Measurements from ENCODE around the gene PRKG1. TPM values are rescaled to one million over a fixed set of nuclear protein-coding genes. Genes with fewer than 3 reads are reported as not detected.

PRKG1 gene
- total RNA-seq, 1 experiment from 2014 or later, result 0.21 TPM

DNA sequence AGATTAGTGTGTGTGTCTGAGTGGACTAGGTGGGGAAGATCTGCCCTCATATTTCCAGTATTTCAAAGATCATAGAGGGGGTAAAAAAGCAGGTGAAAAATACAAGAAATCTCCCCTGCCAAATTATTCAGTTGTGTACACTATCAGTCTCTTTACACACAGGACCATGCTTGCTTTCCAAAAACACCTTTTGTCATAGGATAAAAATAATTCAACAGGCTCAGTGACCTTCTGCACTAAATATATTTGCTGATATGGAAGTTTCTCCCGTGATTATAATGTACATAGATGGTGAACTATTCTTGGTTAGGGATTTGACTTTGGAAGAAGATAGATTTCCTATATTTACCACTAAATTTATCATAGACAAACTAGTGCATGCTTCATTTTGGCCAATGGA is 649.8 kb downstream of the PRKG1 start:
- H3K27me3 Mint-ChIP-seq (ENCODE audit: unreplicated experiment), result no peaks in the 10 kb centered on the region
- intact Hi-C loops (cut with micrococcal nuclease; ENCODE audit: unreplicated experiment), result no loop called here
- no peak for TF ChIP-seq CTCF (IDR thresholded peaks at IDR 0.05; ENCODE audit: unreplicated experiment)
- no TSS peak for BruUV-seq (replicated peaks)
- CTCF ChIA-PET, result no interaction called here
- H3K27ac Mint-ChIP-seq (ENCODE audit: unreplicated experiment), result no peak overlapping the region
- no peak for DNase-seq
- peaks cover 8% of the 10 kb centered on the region for H3K4me1 Mint-ChIP-seq (ENCODE audit: low read depth, unreplicated experiment)
- no peak overlapping the region for H3K4me3 Mint-ChIP-seq (ENCODE audit: low read depth, unreplicated experiment)
- H3K36me3 Mint-ChIP-seq (ENCODE audit: insufficient read depth, unreplicated experiment), result no peaks in the 10 kb centered on the region
- no peaks in the 10 kb centered on the region for H3K9me3 Mint-ChIP-seq (ENCODE audit: low read depth, unreplicated experiment)

DNA sequence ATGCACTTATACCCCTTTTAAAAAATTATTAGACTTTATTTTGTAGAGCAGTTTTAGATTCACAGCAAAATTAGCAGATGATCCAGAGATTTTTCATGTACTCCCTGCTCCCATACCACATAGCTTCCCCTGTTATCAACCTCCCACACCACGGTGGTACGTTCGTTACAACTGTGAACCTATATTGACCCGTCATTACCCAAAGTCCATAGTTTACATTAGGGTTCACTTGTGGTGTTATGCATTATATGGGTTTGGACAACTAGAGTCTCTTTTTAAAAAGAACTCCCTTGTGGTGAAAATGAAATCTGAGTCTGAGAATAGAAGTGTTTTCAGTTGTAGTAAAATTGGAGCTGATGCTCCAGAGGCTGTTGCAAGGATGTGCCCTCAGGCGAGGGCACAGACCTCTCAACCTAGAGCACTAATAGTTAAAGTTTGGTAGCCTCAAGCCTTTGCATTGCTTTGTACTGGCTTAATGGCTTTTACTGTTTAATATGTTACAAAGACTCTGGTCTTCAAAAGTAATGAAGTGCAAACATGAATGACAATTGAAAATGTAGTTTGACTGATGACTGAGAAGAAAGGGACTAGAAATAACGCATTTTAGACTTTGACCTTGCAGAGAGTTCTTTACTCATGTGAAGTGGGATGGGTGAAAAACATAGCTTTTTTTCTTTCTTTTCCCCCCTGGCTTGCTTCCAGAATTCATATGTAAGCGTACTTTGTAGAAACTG is 655.7 kb downstream of the PRKG1 start:
- no peak overlapping the region for H3K4me3 Mint-ChIP-seq (ENCODE audit: low read depth, unreplicated experiment)
- no peak overlapping the region for H3K27ac Mint-ChIP-seq (ENCODE audit: unreplicated experiment)
- no peaks in the 10 kb centered on the region for H3K27me3 Mint-ChIP-seq (ENCODE audit: unreplicated experiment)
- CTCF ChIA-PET, result interaction anchor here (1.2 kb wide), 1 partner anchor 11 kb away, joined by 3 read pairs; no protein-coding TSS in a partner anchor
- DNase-seq, result no peak
- no peaks in the 10 kb centered on the region for H3K9me3 Mint-ChIP-seq (ENCODE audit: low read depth, unreplicated experiment)
- no peaks in the 10 kb centered on the region for H3K4me1 Mint-ChIP-seq (ENCODE audit: low read depth, unreplicated experiment)
- no peak for TF ChIP-seq CTCF (IDR thresholded peaks at IDR 0.05; ENCODE audit: unreplicated experiment)
- no peaks in the 10 kb centered on the region for H3K36me3 Mint-ChIP-seq (ENCODE audit: insufficient read depth, unreplicated experiment)
- intact Hi-C loops (cut with micrococcal nuclease; ENCODE audit: unreplicated experiment), result no loop called here
- BruUV-seq (replicated peaks), result no TSS peak

GRCh38 chr10:51733057-51733456 is 658.8 kb downstream of the PRKG1 start:
- Mint-ChIP-seq H3K36me3 (ENCODE audit: insufficient read depth, unreplicated experiment) (no peaks in the 10 kb centered on the region), H3K27ac (ENCODE audit: unreplicated experiment) (no peak overlapping the region), H3K4me3 (ENCODE audit: low read depth, unreplicated experiment) (no peak overlapping the region), H3K27me3 (ENCODE audit: unreplicated experiment) (no peaks in the 10 kb centered on the region), H3K9me3 (ENCODE audit: low read depth, unreplicated experiment) (no peaks in the 10 kb centered on the region), H3K4me1 (ENCODE audit: low read depth, unreplicated experiment) (no peaks in the 10 kb centered on the region)
- no TSS peak for BruUV-seq (replicated peaks)
- intact Hi-C loops (cut with micrococcal nuclease; ENCODE audit: unreplicated experiment), result no loop called here
- no peak for DNase-seq
- CTCF ChIA-PET, result no interaction called here
- TF ChIP-seq CTCF (IDR thresholded peaks at IDR 0.05; ENCODE audit: unreplicated experiment), result no peak

GRCh38 chr10:51743146-51743545 is 668.9 kb downstream of the PRKG1 start:
- Mint-ChIP-seq H3K4me1 (ENCODE audit: low read depth, unreplicated experiment) (no peaks in the 10 kb centered on the region), H3K27ac (ENCODE audit: unreplicated experiment) (no peak overlapping the region), H3K27me3 (ENCODE audit: unreplicated experiment) (no peaks in the 10 kb centered on the region), H3K9me3 (ENCODE audit: low read depth, unreplicated experiment) (no peaks in the 10 kb centered on the region), H3K4me3 (ENCODE audit: low read depth, unreplicated experiment) (no peak overlapping the region), H3K36me3 (ENCODE audit: insufficient read depth, unreplicated experiment) (no peaks in the 10 kb centered on the region)
- CTCF ChIA-PET, result no interaction called here
- intact Hi-C loops (cut with micrococcal nuclease; ENCODE audit: unreplicated experiment), result no loop called here
- no peak for TF ChIP-seq CTCF (IDR thresholded peaks at IDR 0.05; ENCODE audit: unreplicated experiment)
- no peak for DNase-seq
- no TSS peak for BruUV-seq (replicated peaks)
